ENCODE measurements around the gene TMEM131.

- TF ChIP-seq, protein P1, sequence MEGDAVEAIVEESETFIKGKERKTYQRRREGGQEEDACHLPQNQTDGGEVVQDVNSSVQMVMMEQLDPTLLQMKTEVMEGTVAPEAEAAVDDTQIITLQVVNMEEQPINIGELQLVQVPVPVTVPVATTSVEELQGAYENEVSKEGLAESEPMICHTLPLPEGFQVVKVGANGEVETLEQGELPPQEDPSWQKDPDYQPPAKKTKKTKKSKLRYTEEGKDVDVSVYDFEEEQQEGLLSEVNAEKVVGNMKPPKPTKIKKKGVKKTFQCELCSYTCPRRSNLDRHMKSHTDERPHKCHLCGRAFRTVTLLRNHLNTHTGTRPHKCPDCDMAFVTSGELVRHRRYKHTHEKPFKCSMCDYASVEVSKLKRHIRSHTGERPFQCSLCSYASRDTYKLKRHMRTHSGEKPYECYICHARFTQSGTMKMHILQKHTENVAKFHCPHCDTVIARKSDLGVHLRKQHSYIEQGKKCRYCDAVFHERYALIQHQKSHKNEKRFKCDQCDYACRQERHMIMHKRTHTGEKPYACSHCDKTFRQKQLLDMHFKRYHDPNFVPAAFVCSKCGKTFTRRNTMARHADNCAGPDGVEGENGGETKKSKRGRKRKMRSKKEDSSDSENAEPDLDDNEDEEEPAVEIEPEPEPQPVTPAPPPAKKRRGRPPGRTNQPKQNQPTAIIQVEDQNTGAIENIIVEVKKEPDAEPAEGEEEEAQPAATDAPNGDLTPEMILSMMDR (IDR thresholded peaks at IDR 0.05): no peak
- TF ChIP-seq EZH2 (IDR thresholded peaks at IDR 0.05): no peak
- TF ChIP-seq EZH2phosphoT487 (IDR thresholded peaks at IDR 0.05): no peak
These were observed 144.6 kb downstream of the TMEM131 start for GRCh38 chr2:97851172-97851571.
